ENCODE data around the gene TBX19.

TBX19 gene

GRCh38 chr1:168362991-168363390, 82.3 kb downstream of the TBX19 start:
- no peak for DNase-seq

Data from fibroblast of skin of right quadriceps (primary cell).